Measurements from ENCODE around the gene MED23. TPM values are rescaled to one million over a fixed set of nuclear protein-coding genes. Genes with fewer than 3 reads are reported as not detected.

Gene MED23
- total RNA-seq, 1 donor from 2014 or later: 37.3 TPM

- Histone ChIP-seq H3F3A (ENCODE audit: low read depth) (no peaks in the 10 kb centered on the region), H2AFZ (replicated peaks) (no peak overlapping the region), H3K4me1 (no peaks in the 10 kb centered on the region), H3K27me3 (no peaks in the 10 kb centered on the region), H3K79me2 (ENCODE audit: low read depth) (no peaks in the 10 kb centered on the region), H3K9me3 (ENCODE audit: low read depth) (no peaks in the 10 kb centered on the region), H3K9ac (no peak overlapping the region), H4K20me1 (ENCODE audit: low read depth) (no peaks in the 10 kb centered on the region), H3K4me3 (no peak overlapping the region), H3K4me2 (no peak overlapping the region), H3K36me3 (no peaks in the 10 kb centered on the region), H3K27ac (no peak overlapping the region)
- H3K4me3 Mint-ChIP-seq: no peak overlapping the region
- H3K27me3 Mint-ChIP-seq (ENCODE audit: insufficient read depth, low read depth): no peaks in the 10 kb centered on the region
- no peaks in the 10 kb centered on the region for H3K4me1 Mint-ChIP-seq
- no peak for TF ChIP-seq EZH2phosphoT487 (IDR thresholded peaks at IDR 0.05)
- no peak for TF ChIP-seq EZH2 (IDR thresholded peaks at IDR 0.05)
- TF ChIP-seq CTCF (IDR thresholded peaks at IDR 0.05): no peak
- DNase-seq (ENCODE audit: low spot score): no peak
- H3K27ac Mint-ChIP-seq: no peak overlapping the region
- no peaks in the 10 kb centered on the region for H3K36me3 Mint-ChIP-seq
- H3K9me3 Mint-ChIP-seq: no peaks in the 10 kb centered on the region
Observed at GRCh38 chr6:131638013-131638412, 10.0 kb upstream of the MED23 start.

GRCh38 chr6:131636880-131637792 lies 9.1 kb upstream of the MED23 start, which contains the start of gene ENPP3:
ENPP3 (plus strand) TSS chr6:131637302; CDS start chr6:131637385, 83 bp downstream.
- TF ChIP-seq EZH2 (IDR thresholded peaks at IDR 0.05) (no peak), CTCF (IDR thresholded peaks at IDR 0.05) (no peak), EZH2phosphoT487 (IDR thresholded peaks at IDR 0.05) (no peak)

DNA sequence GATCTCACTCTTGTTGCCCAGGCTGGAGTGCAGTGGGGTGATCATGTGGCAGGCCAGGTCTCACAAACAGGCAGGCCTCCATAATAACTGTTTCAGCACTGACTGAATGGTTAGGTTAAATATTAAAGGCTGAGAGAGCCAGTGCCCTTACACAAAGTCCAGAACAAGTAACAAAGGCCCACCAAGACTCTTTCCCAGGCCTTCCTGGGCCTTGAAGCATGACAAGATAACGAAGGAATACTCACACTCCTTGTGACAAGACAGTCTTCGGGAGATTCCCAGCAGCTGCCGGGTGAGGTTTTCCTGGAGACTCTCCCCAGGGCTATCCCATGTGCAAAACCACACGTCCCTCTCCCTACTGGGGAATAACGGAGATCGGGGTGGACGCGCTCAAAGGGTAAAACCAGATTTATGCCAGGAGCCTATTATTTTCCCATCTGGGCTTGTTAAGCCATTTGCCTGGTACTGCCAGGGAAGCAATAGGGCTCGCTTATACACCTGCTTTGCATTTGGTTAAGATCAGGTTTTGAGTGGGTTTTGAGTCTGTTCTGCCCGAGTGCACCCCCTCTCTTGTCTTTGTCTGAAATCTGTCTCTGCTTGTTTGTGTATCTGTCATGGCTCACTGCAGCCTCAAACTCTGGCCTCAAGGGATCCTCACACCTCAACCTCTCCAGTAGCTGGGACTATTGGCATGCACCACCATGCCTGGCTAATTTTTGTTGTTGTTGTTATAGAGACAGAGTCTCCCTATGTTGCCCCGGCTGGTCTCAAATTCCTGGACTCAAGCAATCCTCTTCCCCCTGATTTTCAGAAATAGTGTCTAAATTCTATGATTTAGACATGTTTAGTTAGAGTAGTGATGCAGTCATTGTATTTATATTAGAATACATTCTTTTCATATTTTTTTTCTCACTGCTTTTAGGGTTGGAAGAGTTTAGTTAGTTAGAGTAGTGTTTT lies 7.6 kb upstream of the MED23 start:
- H3K9me3 Mint-ChIP-seq: no peaks in the 10 kb centered on the region
- H3K4me1 ChIP-seq: no peaks in the 10 kb centered on the region

More at GRCh38 chr6:131636880-131637792, 9.1 kb upstream of the MED23 start, which contains the start of gene ENPP3:
- Histone ChIP-seq H3K4me3 (no peak within 1 kb of the TSS), H3K9me3 (ENCODE audit: low read depth) (no peaks in the 10 kb centered on the region), H3K9ac (no peak within 1 kb of the TSS), H3K4me2 (no peak within 1 kb of the TSS), H3K79me2 (ENCODE audit: low read depth) (no peaks in the 10 kb centered on the region), H3F3A (ENCODE audit: low read depth) (no peaks in the 10 kb centered on the region), H3K4me1 (no peaks in the 10 kb centered on the region), H3K27ac (no peak within 1 kb of the TSS), H3K36me3 (no peaks in the 10 kb centered on the region), H2AFZ (replicated peaks) (no peak within 1 kb of the TSS), H3K27me3 (no peaks in the 10 kb centered on the region), H4K20me1 (ENCODE audit: low read depth) (no peaks in the 10 kb centered on the region)
- no peaks in the 10 kb centered on the region for H3K36me3 Mint-ChIP-seq
- no peaks in the 10 kb centered on the region for H3K4me1 Mint-ChIP-seq
- no peak within 1 kb of the TSS for H3K27ac Mint-ChIP-seq
- H3K9me3 Mint-ChIP-seq: no peaks in the 10 kb centered on the region
- DNase-seq (ENCODE audit: low spot score): no peak
- H3K27me3 Mint-ChIP-seq (ENCODE audit: insufficient read depth, low read depth): no peaks in the 10 kb centered on the region
- no peak within 1 kb of the TSS for H3K4me3 Mint-ChIP-seq

More for the DNA sequence above, 7.6 kb upstream of the MED23 start:
- TF ChIP-seq EZH2phosphoT487 (IDR thresholded peaks at IDR 0.05) (no peak), EZH2 (IDR thresholded peaks at IDR 0.05) (no peak), CTCF (IDR thresholded peaks at IDR 0.05) (no peak)
- no peaks in the 10 kb centered on the region for H4K20me1 ChIP-seq (ENCODE audit: low read depth)
- no peak overlapping the region for H3K27ac ChIP-seq
- H2AFZ ChIP-seq (replicated peaks): no peak overlapping the region
- H3K4me3 ChIP-seq: no peak overlapping the region
- Mint-ChIP-seq H3K27me3 (ENCODE audit: insufficient read depth, low read depth) (no peaks in the 10 kb centered on the region), H3K27ac (no peak overlapping the region), H3K36me3 (no peaks in the 10 kb centered on the region), H3K4me1 (no peaks in the 10 kb centered on the region), H3K4me3 (no peak overlapping the region)
- no peak for DNase-seq (ENCODE audit: low spot score)
- no peaks in the 10 kb centered on the region for H3K36me3 ChIP-seq
- no peaks in the 10 kb centered on the region for H3K9me3 ChIP-seq (ENCODE audit: low read depth)
- H3F3A ChIP-seq (ENCODE audit: low read depth): no peaks in the 10 kb centered on the region
- H3K4me2 ChIP-seq: no peak overlapping the region
- no peak overlapping the region for H3K9ac ChIP-seq
- no peaks in the 10 kb centered on the region for H3K27me3 ChIP-seq
- no peaks in the 10 kb centered on the region for H3K79me2 ChIP-seq (ENCODE audit: low read depth)

Measured in neural progenitor cell (in vitro differentiated cells).